HepG2 (cell line): ENCODE data around the gene DLL3. TPM values are rescaled to one million over a fixed set of nuclear protein-coding genes. Genes with fewer than 3 reads are reported as not detected.
A peak's percentile ranks its signal among the peaks of the same experiment; 100 is the strongest.

ENCODE experiments used
- ATAC-seq: fragments of 200-7000 bp; cut with Tn5 transposase; 3 replicates; pipeline ENCODE4 v1.9.1; 2020; ENCODE audit warnings: mild to moderate bottlenecking, moderate library complexity
- BruUV-seq: library from RNA; stranded (reverse); fragments of 400-500 nt; replicated peaks from 2 replicates; lab custom pipeline; 2021; lab: Mats Ljungman, UMichigan
- CTCF ChIA-PET: fragments of 300-600 bp; formaldehyde crosslinking; extraction: SDS; loops from one replicate; lab custom pipeline; 2021; ENCODE audit warnings: low total read pairs, inconsistent platforms, low intra/inter-chr PET ratio; lab: Yijun Ruan, JAX
- POLR2A ChIA-PET: fragments of 350-600 bp; sonication (Branson Sonifier 250); formaldehyde crosslinking; loops from one replicate; lab custom pipeline; 2020; ENCODE audit warnings: antibody characterized with exemption, inconsistent platforms; lab: Yijun Ruan, JAX
- DNase-seq: peaks from one replicate; pipeline ENCODE4 v3.0.0-alpha.2; 2015; ENCODE audit warnings: low spot score
- FAIRE-seq: peaks from 3 replicates; lab custom pipeline; 2011; peaks lifted over from hg19 to GRCh38; lab: Jason Lieb, UNC
- H2AFZ ChIP-seq: one replicate; pipeline ENCODE4 v1.6.1; 2011; ENCODE audit warnings: low read length, inconsistent platforms
- H3K27ac ChIP-seq: fragments of 300-600 bp; 3 replicates; pipeline ENCODE4 v1.8.0; 2011; ENCODE audit warnings: mixed run types, mild to moderate bottlenecking, mixed read lengths, low read length, inconsistent platforms; ENCODE audit not compliant: insufficient read depth; ENCODE audit errors: extremely low read length
- H3K27me3 ChIP-seq, 2 experiments: fragments of 200-600 bp in 1 of 2; 2 replicates in 1 of 2; 3 replicates in 1 of 2; pipeline versions ENCODE4 v1.6.0 to v1.8.0; 2011; ENCODE audit warnings: low read length in 2 of 2, mild to moderate bottlenecking in 2 of 2, moderate library complexity in 2 of 2, inconsistent platforms in 1 of 2; ENCODE audit not compliant: insufficient read depth in 2 of 2, control insufficient read depth in 1 of 2
- H3K36me3 ChIP-seq, 2 experiments: fragments of 200-600 bp in 1 of 2; replicated peaks in 1 of 2; 2 replicates in 1 of 2; 3 replicates in 1 of 2; pipeline versions ENCODE4 v1.5.1 to v1.8.0; 2011; ENCODE audit warnings: low read length in 2 of 2, inconsistent platforms in 1 of 2; ENCODE audit not compliant: insufficient read depth in 2 of 2, control insufficient read depth in 1 of 2
- H3K4me1 ChIP-seq: 2 replicates; pipeline ENCODE4 v1.5.1; 2012; ENCODE audit warnings: low read length, inconsistent platforms; ENCODE audit not compliant: insufficient read depth
- H3K4me2 ChIP-seq: 2 replicates; pipeline ENCODE4 v1.6.0; 2011; ENCODE audit warnings: low read depth, low read length, inconsistent platforms
- H3K4me3 ChIP-seq, 3 experiments: fragments of 200-600 bp in 1 of 3; sonication (generic), shearing (Covaris generic) in 1 of 3; replicated peaks in 1 of 3; 2 replicates each; pipeline ENCODE4 v1.5.1; 2011 to 2016; ENCODE audit warnings: low read length in 3 of 3, inconsistent platforms in 2 of 3, low read depth in 2 of 3, mild to moderate bottlenecking in 2 of 3, control low read depth in 1 of 3, mixed read lengths in 1 of 3; ENCODE audit not compliant: insufficient read depth in 1 of 3
- H3K79me2 ChIP-seq: one replicate; pipeline ENCODE4 v1.6.1; 2011; ENCODE audit warnings: low read length, inconsistent platforms; ENCODE audit not compliant: insufficient read depth
- H3K9ac ChIP-seq: 2 replicates; pipeline ENCODE4 v1.6.0; 2011; ENCODE audit warnings: mild to moderate bottlenecking, low read depth, low read length, inconsistent platforms; ENCODE audit not compliant: insufficient read depth
- H3K9me3 ChIP-seq: 2 replicates; pipeline ENCODE4 v1.5.1; 2012; ENCODE audit warnings: mild to moderate bottlenecking, low read length
- H4K20me1 ChIP-seq: 2 replicates; pipeline ENCODE4 v1.6.0; 2011; ENCODE audit warnings: inconsistent platforms, mild to moderate bottlenecking, low read length, moderate library complexity; ENCODE audit not compliant: insufficient read depth
- AGO2 ChIP-seq: fragments of 200-400 bp; formaldehyde crosslinking; optimal IDR thresholded peaks from 2 replicates; pipeline ENCODE3; 2017; ENCODE audit warnings: mild to moderate bottlenecking, low read depth, low read length, moderate library complexity
- MXD3 ChIP-seq: IDR thresholded peaks from 2 replicates; pipeline ENCODE4 v1.6.1; 2016; ENCODE audit warnings: mild to moderate bottlenecking, missing biosample characterization, missing genetic modification reagents
- TFAP4 ChIP-seq: sonication (generic); IDR thresholded peaks from 2 replicates; pipeline ENCODE4 v1.6.1; 2016; ENCODE audit warnings: low read depth, borderline replicate concordance
- YEATS4 ChIP-seq: sonication (generic); formaldehyde crosslinking; IDR thresholded peaks from 2 replicates; pipeline ENCODE4 v1.4.0; 2020; ENCODE audit warnings: missing genetic modification reagents, borderline replicate concordance
- WGBS: methylation state at CpG from one replicate; pipeline ENCODE4 v1.1.6; 2017; ENCODE audit warnings: low lambda C conversion rate; 5-methylcytosine and 5-hydroxymethylcytosine counted together
- in situ Hi-C: cut with HindIII; loops from 2 replicates; pipeline ENCODE4 v1.10.0; 2017; ENCODE audit warnings: low pct_unique_long_range_greater_than_20kb; ENCODE audit not compliant: extremely low pct_ligation_motif_present
- intact Hi-C: fragments of 100-400 bp; cut with micrococcal nuclease; formaldehyde crosslinking; loops from one replicate; pipeline ENCODE4 v1.10.0; 2022; ENCODE audit not compliant: unreplicated experiment
- polyA plus RNA-seq, 8 experiments: library from polyadenylated mRNA; depleted of rRNA in 3 of 8; stranded (reverse) in 7 of 8; unstranded in 1 of 8; fragments of >200 nt; fragmentation: Illumina TruSeq in 4 of 8; extraction: Trizol in 4 of 8; gene quantifications; 2 replicates each; pipeline versions ENCODE4 v1.2.1 to v1.2.3, GENCODE V29; 2011 to 2016; ENCODE audit warnings: low read depth in 4 of 8, missing spikeins in 1 of 8, mixed read lengths in 1 of 8; ENCODE audit not compliant: insufficient read depth in 1 of 8
- total RNA-seq, 5 experiments: library from RNA; depleted of rRNA; stranded (reverse); fragments of >200 nt; fragmentation: Illumina TruSeq; extraction: Trizol; gene quantifications; 2 replicates each; pipeline ENCODE4 v1.2.3, GENCODE V29; 2016; ENCODE audit warnings: low read depth in 1 of 5

DLL3 gene
- total and polyA plus RNA-seq, 2 of the 13 experiments (the other 11 are each of a cell fraction or from before 2014, with no cell fraction given), result 0.35 to 0.55 TPM

DNA sequence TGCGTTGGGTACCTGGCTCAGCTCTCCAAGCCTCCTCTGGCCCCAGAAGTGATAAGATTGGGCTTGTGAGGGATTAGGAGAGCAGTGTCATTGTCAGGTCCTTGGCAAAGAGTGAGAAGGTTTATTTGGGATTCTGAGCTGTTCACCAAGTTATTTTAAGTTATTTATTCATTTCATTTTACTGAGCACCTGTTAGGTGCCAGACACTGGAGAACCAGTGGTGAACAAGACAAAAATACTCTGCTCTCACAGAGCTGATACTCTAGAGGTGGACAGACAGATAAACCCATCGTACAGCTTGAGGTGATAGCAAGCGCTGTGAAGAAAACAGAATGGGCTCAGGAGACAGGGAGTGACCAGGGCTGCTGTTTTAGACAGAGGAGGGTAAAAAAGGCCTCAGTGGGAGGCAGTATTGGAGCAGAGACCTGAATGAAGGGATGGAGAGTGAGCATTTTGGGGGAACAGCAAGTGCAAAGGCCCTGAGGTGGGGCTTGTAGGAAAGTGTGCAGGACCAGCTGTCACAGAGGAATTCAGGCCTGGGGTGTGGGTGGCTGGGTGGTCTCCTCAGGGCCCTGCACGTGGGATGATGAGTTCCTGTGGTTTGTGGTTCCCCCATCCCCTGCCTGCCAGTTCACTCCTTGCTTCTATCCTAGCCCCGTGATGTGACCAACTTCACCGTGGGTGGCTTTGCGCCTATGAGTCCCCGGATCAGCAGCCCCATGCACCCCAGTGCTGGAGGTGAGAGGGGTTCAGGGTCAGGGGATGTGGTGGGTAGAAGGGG lies 26.8 kb upstream of the DLL3 start (continued):
- no peak for TF ChIP-seq MXD3 (CRISPR knock-in tag)
- TF ChIP-seq TFAP4, result no peak
- TF ChIP-seq, all 625 proteins: peak for 0

- intact Hi-C loops, result no loop called here
- H3K36me3 ChIP-seq, result peaks cover 46 to 81% of the 10 kb centered on the region in 2 experiments
- WGBS, result 100% methylated on average over 6 of the region's 32 CpGs
Measured at GRCh38 chr19:39472746-39473442, 25.9 kb upstream of the DLL3 start.

More at GRCh38 chr19:39472746-39473442, 25.9 kb upstream of the DLL3 start:
- DNase-seq (no peak), FAIRE-seq (no peak), ATAC-seq (peak; percentile 7)
- BruUV-seq, result no TSS peak
- no peaks in the 10 kb centered on the region for H3K79me2 ChIP-seq
- no peak overlapping the region for H2AFZ ChIP-seq
- CTCF ChIA-PET, result no interaction called here
- POLR2A ChIA-PET, result no interaction called here
- no peak overlapping the region for H3K4me2 ChIP-seq
- H3K27ac ChIP-seq, result no peak overlapping the region
- no peaks in the 10 kb centered on the region for H3K9me3 ChIP-seq
- no peak overlapping the region for H3K4me3 ChIP-seq
- in situ Hi-C loops, result no loop called here
- no peak for TF ChIP-seq YEATS4 (CRISPR knock-in tag)
- TF ChIP-seq AGO2, result peak; percentile 65
- H3K9ac ChIP-seq, result no peak overlapping the region
- no peaks in the 10 kb centered on the region for H3K4me1 ChIP-seq
- H3K27me3 ChIP-seq, result no peaks in the 10 kb centered on the region; a peak in 1 of 5 replicates
- H4K20me1 ChIP-seq, result no peaks in the 10 kb centered on the region
